Measurements from ENCODE around the gene RAB3IL1.

RAB3IL1 gene

GRCh38 chr11:61866231-61866957 lies 51.0 kb downstream of the RAB3IL1 start:
- DNase-seq (ENCODE audit: low spot score) = no peak

GRCh38 chr11:61864814-61865775 lies 52.3 kb downstream of the RAB3IL1 start:
- no peak for DNase-seq (ENCODE audit: low spot score)

- no peak for DNase-seq (ENCODE audit: low spot score)
These were observed 53.8 kb downstream of the RAB3IL1 start for GRCh38 chr11:61863548-61864081.

GRCh38 chr11:61862714-61863547 lies 54.4 kb downstream of the RAB3IL1 start:
- DNase-seq (ENCODE audit: low spot score) = no peak

- DNase-seq (ENCODE audit: low spot score) = no peak
These were observed 55.7 kb downstream of the RAB3IL1 start for GRCh38 chr11:61861634-61862033.

GRCh38 chr11:61860054-61860903 lies 57.1 kb downstream of the RAB3IL1 start:
- no peak for DNase-seq (ENCODE audit: low spot score)

GRCh38 chr11:61855939-61856680 lies 61.3 kb downstream of the RAB3IL1 start:
- DNase-seq (ENCODE audit: low spot score) = no peak

- no peak for DNase-seq (ENCODE audit: low spot score)
These were observed 62.2 kb downstream of the RAB3IL1 start for GRCh38 chr11:61854966-61855714.

- no peak for DNase-seq (ENCODE audit: low spot score)
These were observed 63.0 kb downstream of the RAB3IL1 start for GRCh38 chr11:61854206-61854895.

GRCh38 chr11:61853698-61854169 lies 63.6 kb downstream of the RAB3IL1 start:
- no peak for DNase-seq (ENCODE audit: low spot score)

- DNase-seq (ENCODE audit: low spot score) = no peak
These were observed 65.5 kb downstream of the RAB3IL1 start for GRCh38 chr11:61851900-61852295.

- DNase-seq (ENCODE audit: low spot score) = no peak
These were observed 66.1 kb downstream of the RAB3IL1 start for GRCh38 chr11:61851113-61851899.

- DNase-seq (ENCODE audit: low spot score) = no peak
These were observed 66.7 kb downstream of the RAB3IL1 start for GRCh38 chr11:61850687-61851086.

- DNase-seq (ENCODE audit: low spot score) = no peak
These were observed 68.7 kb downstream of the RAB3IL1 start for GRCh38 chr11:61848631-61849030.

- no peak for DNase-seq (ENCODE audit: low spot score)
These were observed 69.3 kb downstream of the RAB3IL1 start for GRCh38 chr11:61847914-61848581.

Data from AG20443 (cell line).